Measurements from ENCODE around the gene GLT1D1.

The GLT1D1 gene

GRCh38 chr12:129009833-129010622, 156.8 kb downstream of the GLT1D1 start:
- no peak for DNase-seq (ENCODE audit: low read depth)
- TF ChIP-seq CTCF (IDR thresholded peaks at IDR 0.05; ENCODE audit: control insufficient read depth, extremely low read depth, insufficient read depth) = no peak
- H3K4me3 ChIP-seq (ENCODE audit: low read depth, low read length) = no peak overlapping the region

- TF ChIP-seq CTCF (IDR thresholded peaks at IDR 0.05; ENCODE audit: control insufficient read depth, extremely low read depth, insufficient read depth) = no peak
- no peak for DNase-seq (ENCODE audit: low read depth)
- no peak overlapping the region for H3K4me3 ChIP-seq (ENCODE audit: low read depth, low read length)
These were observed 162.9 kb downstream of the GLT1D1 start for GRCh38 chr12:129016159-129016558.

GRCh38 chr12:129025055-129025454, 171.8 kb downstream of the GLT1D1 start:
- TF ChIP-seq CTCF (IDR thresholded peaks at IDR 0.05; ENCODE audit: control insufficient read depth, extremely low read depth, insufficient read depth) = no peak
- no peak overlapping the region for H3K4me3 ChIP-seq (ENCODE audit: low read depth, low read length)
- DNase-seq (ENCODE audit: low read depth) = no peak

- no peak overlapping the region for H3K4me3 ChIP-seq (ENCODE audit: low read depth, low read length)
- TF ChIP-seq CTCF (IDR thresholded peaks at IDR 0.05; ENCODE audit: control insufficient read depth, extremely low read depth, insufficient read depth) = no peak
- no peak for DNase-seq (ENCODE audit: low read depth)
These were observed 175.6 kb downstream of the GLT1D1 start for GRCh38 chr12:129028844-129029243.

Measured in LNCaP clone FGC (cell line).